ENCODE measurements around the gene RASEF.

The RASEF gene

GRCh38 chr9:83000765-83001164 is 62.2 kb downstream of the RASEF start:
- no peak overlapping the region for H3K4me3 ChIP-seq (ENCODE audit: control insufficient read depth, low read depth, low read length)
- DNase-seq (ENCODE audit: low read depth), result no peak
- no peak for TF ChIP-seq CTCF (conservative IDR thresholded peaks at IDR 0.05; ENCODE audit: control insufficient read depth, insufficient read depth, low read depth, low read length)

- no peak for DNase-seq (ENCODE audit: low read depth)
- no peak overlapping the region for H3K4me3 ChIP-seq (ENCODE audit: control insufficient read depth, low read depth, low read length)
- no peak for TF ChIP-seq CTCF (conservative IDR thresholded peaks at IDR 0.05; ENCODE audit: control insufficient read depth, insufficient read depth, low read depth, low read length)
Measured at GRCh38 chr9:82998409-82998808, 64.5 kb downstream of the RASEF start.

- H3K4me3 ChIP-seq (ENCODE audit: control insufficient read depth, low read depth, low read length), result no peak overlapping the region
- no peak for DNase-seq (ENCODE audit: low read depth)
- no peak for TF ChIP-seq CTCF (conservative IDR thresholded peaks at IDR 0.05; ENCODE audit: control insufficient read depth, insufficient read depth, low read depth, low read length)
Measured at GRCh38 chr9:82997476-82998140, 65.3 kb downstream of the RASEF start.

- peak; percentile 25 for DNase-seq (ENCODE audit: low read depth)
- no peak overlapping the region for H3K4me3 ChIP-seq (ENCODE audit: control insufficient read depth, low read depth, low read length)
- no peak for TF ChIP-seq CTCF (conservative IDR thresholded peaks at IDR 0.05; ENCODE audit: control insufficient read depth, insufficient read depth, low read depth, low read length)
Measured at GRCh38 chr9:82996941-82997340, 66.0 kb downstream of the RASEF start.

GRCh38 chr9:82993856-82994605 is 68.9 kb downstream of the RASEF start:
- no peak overlapping the region for H3K4me3 ChIP-seq (ENCODE audit: control insufficient read depth, low read depth, low read length)
- no peak for DNase-seq (ENCODE audit: low read depth)
- no peak for TF ChIP-seq CTCF (conservative IDR thresholded peaks at IDR 0.05; ENCODE audit: control insufficient read depth, insufficient read depth, low read depth, low read length)

- H3K4me3 ChIP-seq (ENCODE audit: control insufficient read depth, low read depth, low read length), result no peak overlapping the region
- DNase-seq (ENCODE audit: low read depth), result peak; percentile 7
- no peak for TF ChIP-seq CTCF (conservative IDR thresholded peaks at IDR 0.05; ENCODE audit: control insufficient read depth, insufficient read depth, low read depth, low read length)
Measured at GRCh38 chr9:82991671-82992070, 71.3 kb downstream of the RASEF start.

All from fibroblast of mammary gland (primary cell).